Stimulated activated CD4-positive, alpha-beta T cell treated with anti-CD3 and anti-CD28 coated beads, Interleukin-2, amount 100 ng/mL, for 24 hours (primary cell): ENCODE data around the gene MEF2D.

Source experiments
- DNase-seq, 2 donors: peaks; one replicate each; pipeline ENCODE4 v3.0.0-alpha.2; 2020

The MEF2D gene

DNA sequence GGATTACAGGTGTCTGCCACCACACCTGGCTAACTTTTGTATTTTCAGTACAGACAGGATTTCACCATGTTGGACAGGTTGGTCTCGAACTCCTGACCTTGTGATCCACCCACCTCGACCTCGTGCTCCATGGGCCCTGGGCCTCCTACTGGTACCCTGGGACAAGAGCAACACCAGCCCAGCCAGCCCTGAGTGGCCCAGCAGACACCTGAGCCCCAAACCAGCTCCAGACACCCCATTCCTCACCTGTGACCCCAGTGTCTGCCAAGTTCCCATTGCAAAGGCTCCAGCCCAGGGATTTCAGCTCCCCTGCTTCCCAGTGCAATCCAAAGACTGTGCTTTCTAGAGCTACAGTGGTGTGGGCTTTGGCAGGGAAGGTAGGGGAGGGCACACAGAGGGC is 14.6 kb downstream of the MEF2D start:
- DNase-seq: no peak

DNA sequence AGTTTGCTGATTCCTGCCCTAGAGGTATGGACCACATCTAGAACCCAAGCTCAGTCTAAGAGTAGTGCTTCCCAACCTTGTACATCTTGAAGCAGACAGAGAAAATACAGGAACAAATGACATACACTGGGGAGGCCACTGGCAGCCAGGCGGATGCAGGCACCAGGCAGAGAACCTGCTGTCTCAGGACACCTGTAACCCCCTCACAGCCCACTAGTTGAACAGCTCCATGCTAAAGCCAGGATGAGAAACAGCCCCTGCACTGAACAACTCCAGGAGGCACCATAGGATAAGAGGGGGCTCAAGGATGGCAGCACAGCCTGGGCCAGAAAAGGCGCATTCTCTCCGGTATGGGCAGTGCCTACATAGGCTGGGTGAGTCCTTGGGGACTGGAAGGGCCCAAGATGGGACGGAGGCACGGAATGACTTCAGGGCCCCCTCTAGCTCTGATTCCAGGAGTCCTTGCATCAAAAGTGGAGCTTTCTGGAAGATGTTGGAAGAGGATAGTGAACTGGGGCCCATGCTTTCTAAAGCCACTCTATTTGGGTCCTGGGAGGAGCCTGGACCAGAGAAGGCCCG is 16.0 kb downstream of the MEF2D start:
- no peak for DNase-seq

DNA sequence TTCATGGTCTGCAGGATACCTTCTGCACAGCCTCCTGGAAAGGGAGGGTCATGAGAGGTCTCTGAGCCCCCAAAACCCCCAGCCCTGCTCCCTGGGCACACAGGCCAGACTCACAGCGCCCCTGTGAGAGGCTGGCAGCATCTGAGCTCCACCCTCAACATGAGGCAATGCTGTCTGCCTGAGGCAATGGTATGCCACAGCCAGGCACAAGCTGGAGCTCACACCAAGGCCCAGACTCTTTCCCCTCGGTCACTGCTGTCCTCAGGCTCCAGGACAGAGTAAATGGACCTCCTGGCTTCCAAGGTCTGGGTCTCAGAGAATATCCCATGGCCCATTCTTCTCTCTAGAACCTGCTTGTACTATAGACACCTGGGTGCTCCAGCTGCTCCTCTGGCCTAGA is 17.2 kb downstream of the MEF2D start:
- no peak for DNase-seq

- DNase-seq: no peak
Observed at GRCh38 chr1:156482276-156482675, 18.3 kb downstream of the MEF2D start.

- DNase-seq: no peak
Observed at GRCh38 chr1:156481527-156481926, 19.0 kb downstream of the MEF2D start.

GRCh38 chr1:156480411-156481192 is 20.0 kb downstream of the MEF2D start:
- DNase-seq: peak; percentile 79 to 82

GRCh38 chr1:156480016-156480370 is 20.6 kb downstream of the MEF2D start:
- DNase-seq: no peak

DNA sequence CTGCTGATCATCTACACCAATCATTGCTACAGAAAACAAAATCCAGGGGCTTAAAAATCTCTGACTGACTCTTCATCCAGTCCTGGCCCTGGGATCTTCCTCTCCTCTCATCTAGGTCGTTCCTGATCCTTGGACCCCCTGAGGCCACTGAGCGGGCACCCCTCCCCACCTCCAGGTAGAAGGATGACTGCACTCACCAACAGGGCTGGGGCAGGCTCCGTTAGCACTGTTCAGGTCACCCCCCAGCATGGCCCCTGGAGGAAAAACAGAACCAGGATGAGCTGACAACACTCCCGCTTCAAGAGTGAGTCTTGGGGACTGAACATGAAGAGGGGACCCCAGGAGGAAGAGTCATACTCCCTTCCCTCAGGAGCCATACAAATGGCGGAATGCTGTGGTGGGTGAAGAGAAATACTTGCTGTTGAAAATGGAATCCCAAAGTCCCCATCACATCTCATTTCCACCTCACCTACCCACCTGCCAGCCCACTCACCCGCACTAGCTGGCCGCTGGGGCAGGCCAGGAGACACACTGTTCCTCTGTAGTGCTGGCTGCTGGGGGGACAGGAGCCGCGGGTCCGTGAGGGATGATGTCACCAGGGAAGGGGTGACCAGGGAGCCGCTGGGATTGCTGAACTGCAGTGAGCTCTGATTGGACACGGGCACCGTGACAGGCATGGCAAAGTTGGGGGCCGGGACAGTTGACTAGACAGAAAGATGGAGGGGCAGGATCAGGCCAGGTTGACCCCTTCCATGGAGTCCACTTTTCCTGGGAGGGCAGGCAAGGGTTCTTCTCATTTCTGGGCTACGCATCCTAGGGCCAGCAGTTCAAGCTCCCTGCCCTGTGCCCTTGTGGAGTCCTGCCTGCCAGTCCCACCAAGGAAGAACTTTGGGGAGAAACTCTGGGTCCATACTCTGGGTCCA is 21.2 kb downstream of the MEF2D start:
- no peak for DNase-seq

- DNase-seq: no peak
Observed at GRCh38 chr1:156478250-156478627, 22.3 kb downstream of the MEF2D start.

GRCh38 chr1:156477526-156478249 is 22.9 kb downstream of the MEF2D start:
- DNase-seq: no peak

DNA sequence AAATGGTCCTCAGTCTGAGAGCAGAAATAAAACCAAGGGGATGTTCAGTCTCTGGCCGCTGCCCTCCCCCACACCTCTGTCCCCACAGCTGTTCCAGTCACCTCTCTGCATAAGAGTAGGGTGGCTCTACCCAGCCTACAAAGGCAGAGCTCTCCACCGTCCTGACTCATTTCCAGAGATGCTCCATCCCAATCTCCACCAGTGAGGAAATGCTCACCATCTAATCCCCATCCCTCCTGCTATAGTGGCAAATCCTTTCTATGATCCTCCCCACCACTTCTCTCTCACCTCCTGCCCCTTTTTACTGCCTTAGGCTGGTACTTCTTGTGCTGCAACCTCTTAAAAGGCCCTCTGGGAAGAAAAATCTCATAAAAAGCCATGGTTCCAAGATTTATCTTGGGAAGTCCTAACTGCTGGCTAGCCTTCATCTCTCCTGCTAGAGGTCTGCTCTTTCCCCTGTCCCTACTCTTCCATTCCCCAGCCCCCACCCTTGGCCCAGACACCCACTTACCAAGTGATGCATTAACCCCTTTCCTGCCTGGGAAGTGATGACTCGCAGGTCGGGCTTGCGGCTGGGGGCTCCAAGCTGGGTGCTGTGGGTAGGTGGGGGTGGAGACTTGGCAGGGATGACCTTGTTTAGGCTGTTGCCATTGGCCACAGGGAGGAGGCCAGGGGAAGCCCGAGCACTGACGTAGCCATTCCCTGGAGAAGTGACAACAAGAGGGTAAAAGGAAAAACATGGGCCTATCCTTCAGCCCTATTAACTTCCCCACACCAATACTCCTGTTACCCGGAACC is 23.9 kb downstream of the MEF2D start:
- peak in 1 of 2 donors; percentile 50 for DNase-seq

DNA sequence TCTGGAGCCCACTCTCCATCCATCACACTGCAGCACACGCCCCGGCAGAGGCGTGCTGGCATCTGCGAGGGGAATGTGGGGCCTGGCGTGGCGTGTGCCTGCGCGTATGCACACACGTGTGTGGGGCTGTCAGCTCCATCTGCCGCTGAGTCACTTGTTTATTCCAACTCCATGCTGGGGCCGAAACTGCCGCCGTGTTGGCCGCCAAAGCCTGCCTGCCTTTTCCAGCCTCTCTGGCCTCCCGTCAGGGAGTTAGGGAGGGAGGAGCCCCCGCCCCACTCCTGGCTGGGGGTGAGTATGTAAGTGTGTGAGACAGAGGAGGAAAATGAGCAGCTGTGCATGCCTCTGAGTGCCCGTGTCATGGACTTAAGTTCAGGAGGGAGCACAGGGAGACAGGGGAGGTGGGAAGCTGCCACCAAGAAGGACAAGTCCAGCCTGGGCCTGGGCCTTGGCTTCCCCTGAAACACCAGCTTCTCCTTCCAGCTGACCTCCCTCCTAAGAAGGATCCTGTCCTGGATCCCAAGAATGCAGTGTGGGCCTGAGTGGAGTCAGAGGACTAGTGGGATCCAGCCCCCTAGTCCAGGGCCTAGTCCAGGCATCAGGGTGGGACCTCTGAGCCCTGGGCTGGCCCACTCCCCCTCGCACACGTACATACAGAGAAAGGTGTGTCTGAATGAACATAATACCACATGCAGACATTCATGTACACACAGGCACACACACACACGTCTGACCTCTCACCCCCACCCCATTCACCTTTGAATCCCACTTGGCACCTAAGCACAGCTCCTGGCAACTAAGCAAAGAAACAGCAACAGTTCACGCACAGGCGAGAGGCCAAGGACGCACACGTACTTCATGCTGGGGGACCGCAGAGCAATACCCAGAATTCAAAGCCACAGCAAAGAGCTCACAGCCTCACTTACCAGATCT is 24.7 kb downstream of the MEF2D start:
- no peak for DNase-seq

DNA sequence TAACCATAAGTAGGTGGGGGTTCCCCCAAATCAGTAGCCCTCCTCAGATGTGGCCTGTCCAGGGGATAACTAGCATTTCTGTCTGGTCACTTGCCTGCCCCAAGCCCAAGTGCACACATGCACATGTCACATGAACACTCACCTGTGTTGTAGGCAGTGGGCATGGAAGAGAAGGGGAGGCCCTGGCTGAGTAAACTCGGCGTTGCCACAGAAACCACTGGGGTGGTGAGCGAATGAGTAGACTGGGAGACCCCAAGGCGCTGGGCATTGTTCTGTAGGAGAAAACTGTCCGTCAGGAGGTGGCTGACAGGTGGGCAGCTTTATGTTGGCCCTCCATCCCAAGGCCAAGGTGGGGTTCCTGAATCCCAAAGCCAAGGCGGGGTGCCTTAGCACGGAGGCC is 25.6 kb downstream of the MEF2D start:
- DNase-seq: no peak

- no peak for DNase-seq
Observed at GRCh38 chr1:156471496-156472490, 28.8 kb downstream of the MEF2D start.

DNA sequence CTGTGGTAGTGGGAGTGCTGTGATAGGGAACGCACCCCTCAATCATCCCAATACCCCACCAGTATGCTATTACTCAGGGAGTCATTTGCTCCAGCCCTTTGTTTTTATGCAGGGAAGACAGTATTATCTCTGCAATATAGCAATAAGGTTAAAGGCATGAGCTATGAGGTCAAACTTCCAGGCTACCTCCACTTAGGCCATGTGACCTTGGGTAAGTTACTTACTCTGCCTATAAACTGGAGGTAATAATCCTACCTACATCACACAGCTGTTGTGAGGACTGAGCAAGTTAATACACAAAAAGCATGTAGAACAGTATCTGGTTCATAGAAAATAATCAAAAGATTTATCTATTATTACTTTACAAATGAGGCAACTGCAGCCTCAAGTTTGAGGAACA is 30.1 kb downstream of the MEF2D start:
- no peak for DNase-seq

DNA sequence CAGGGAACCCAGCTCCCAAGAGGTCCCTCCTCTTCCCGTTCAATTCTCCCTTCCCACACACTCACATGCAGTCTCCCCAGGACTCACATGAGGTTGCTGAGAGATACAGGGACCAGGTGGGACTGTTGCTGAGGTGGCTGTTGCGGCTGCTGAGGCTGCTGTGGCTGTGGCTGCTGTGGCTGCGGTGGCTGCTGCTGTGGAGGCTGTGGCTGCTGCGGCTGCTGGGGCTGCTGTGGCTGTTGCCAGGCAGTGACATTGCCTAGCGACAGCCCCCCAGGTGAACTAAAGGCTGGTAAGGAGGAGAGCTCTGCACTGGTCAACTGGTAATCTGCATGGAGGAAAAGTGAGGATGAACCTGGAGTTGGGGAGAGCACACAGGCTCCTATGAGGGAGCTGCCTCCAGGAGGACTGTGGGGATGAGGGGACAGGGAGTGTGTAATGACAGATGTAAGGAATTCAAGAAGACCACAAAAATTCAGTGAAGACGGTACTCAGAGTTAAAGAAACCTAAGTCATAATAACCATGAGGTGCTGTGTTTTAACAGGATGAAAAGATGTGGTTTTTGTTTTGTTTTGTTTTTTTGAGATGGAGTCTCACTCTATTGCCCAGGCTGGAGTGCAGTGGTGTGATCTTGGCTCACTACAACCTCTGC is 31.8 kb downstream of the MEF2D start:
- no peak for DNase-seq

DNA sequence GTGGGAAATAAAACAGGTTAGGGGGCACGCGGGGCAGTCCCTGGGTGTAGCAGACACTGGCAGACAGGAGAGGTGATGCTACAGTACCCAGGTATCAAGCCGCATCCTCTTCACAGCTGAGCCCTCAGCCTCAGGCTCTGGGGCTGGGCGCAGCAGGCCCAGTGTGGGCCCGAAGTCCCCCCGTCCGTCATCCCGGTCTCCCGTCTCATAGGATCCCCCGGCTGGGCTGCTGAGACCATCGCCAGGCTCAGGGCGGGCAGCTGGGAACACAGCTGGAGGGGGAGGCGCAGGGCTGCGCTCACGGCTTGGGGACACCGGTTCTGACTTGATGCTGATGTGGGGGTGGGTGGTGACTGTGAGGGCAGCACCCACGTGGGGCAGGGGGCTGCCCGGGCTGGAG is 32.7 kb downstream of the MEF2D start:
- no peak for DNase-seq

GRCh38 chr1:156467385-156467784 is 33.2 kb downstream of the MEF2D start:
- no peak for DNase-seq

DNA sequence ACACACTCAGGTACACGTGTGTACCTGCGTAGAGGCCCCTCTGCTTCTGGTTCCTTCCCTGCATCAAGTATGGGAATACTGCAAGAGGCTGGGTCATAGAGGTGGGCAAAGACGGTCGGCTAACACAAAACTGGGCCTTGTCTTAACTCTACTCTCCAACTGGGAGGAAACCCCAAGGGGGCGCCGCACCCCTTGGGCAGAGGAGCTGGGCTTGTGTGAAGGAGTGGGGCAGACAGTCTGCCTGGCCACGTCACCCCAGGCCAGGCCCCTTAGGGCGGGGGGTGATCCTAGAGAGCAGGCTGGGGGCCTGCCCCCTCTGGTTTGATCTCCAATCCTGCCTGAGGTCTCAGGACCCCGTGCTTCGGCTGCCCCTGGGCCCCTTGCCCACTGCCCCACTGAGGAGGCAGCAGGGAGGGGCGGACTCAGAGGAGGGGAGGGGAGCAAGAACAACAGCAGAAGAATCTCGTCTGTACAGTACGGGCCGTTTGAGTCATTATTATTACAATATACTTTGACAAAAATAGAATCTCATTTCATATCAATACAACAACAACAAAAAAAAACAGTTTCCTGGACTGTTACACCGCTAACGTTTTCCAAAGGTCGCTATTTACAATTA is 34.7 kb downstream of the MEF2D start:
- DNase-seq: no peak
